Fibroblast of lung (primary cell): ENCODE results near the gene NLRP6. TPM values are rescaled to one million over a fixed set of nuclear protein-coding genes. Genes with fewer than 3 reads are reported as not detected.
A peak's percentile ranks its signal among the peaks of the same experiment; 100 is the strongest.
"Not testable (repeated sequence)": the region's sequence is repeated elsewhere in the genome, so short reads cannot be mapped to it uniquely, and the experiment has no call there.

Source experiments
- DNase-seq, 2 donors: peaks; one replicate each; pipeline versions ENCODE4 v3.0.0 to v3.0.0-alpha.2; 2010; ENCODE audit warnings: low read depth in 2 of 2
- H2AFZ ChIP-seq: 2 replicates; pipeline ENCODE4 v1.5.1; 2012; ENCODE audit warnings: low read length, control low read depth, inconsistent platforms
- H3K27ac ChIP-seq: 2 replicates; pipeline ENCODE4 v1.5.1; 2011; ENCODE audit warnings: low read length, control low read depth; ENCODE audit not compliant: insufficient read depth
- H3K27me3 ChIP-seq: 2 replicates; pipeline ENCODE4 v1.5.1; 2011; ENCODE audit warnings: mild to moderate bottlenecking, low read length; ENCODE audit not compliant: control insufficient read depth, insufficient read depth
- H3K36me3 ChIP-seq: 2 replicates; pipeline ENCODE4 v1.5.1; 2011; ENCODE audit warnings: low read length; ENCODE audit not compliant: control insufficient read depth, insufficient read depth
- H3K4me1 ChIP-seq: 2 replicates; pipeline ENCODE4 v1.5.1; 2011; ENCODE audit warnings: low read length; ENCODE audit not compliant: control insufficient read depth, insufficient read depth; ENCODE audit errors: extremely low read depth
- H3K4me2 ChIP-seq: 2 replicates; pipeline ENCODE4 v1.5.1; 2011; ENCODE audit warnings: low read length, control low read depth; ENCODE audit not compliant: insufficient read depth; ENCODE audit errors: extremely low read depth
- H3K4me3 ChIP-seq, 4 experiments: fragments of 200-600 bp in 1 of 4; sonication (generic) in 1 of 4; replicated peaks in 1 of 4; 2 replicates each; pipeline ENCODE4 v1.5.1; 2011 to 2016; ENCODE audit warnings: low read length in 4 of 4, low read depth in 3 of 4, mild to moderate bottlenecking in 3 of 4, control low read depth in 2 of 4, inconsistent platforms in 1 of 4, mixed read lengths in 1 of 4; ENCODE audit not compliant: insufficient read depth in 1 of 4; ENCODE audit errors: control extremely low read depth in 1 of 4
- H3K79me2 ChIP-seq: 2 replicates; pipeline ENCODE4 v1.5.1; 2012; ENCODE audit warnings: mild to moderate bottlenecking, low read length, inconsistent platforms; ENCODE audit not compliant: control insufficient read depth, insufficient read depth
- H3K9ac ChIP-seq: 2 replicates; pipeline ENCODE4 v1.5.1; 2011; ENCODE audit warnings: mild to moderate bottlenecking, low read length, control low read depth; ENCODE audit not compliant: insufficient read depth
- H3K9me3 ChIP-seq: 2 replicates; pipeline ENCODE4 v1.5.1; 2012; ENCODE audit warnings: low read depth, low read length; ENCODE audit not compliant: control insufficient read depth, insufficient read depth
- H4K20me1 ChIP-seq: 2 replicates; pipeline ENCODE4 v1.5.1; 2011; ENCODE audit warnings: low read length; ENCODE audit not compliant: control insufficient read depth, insufficient read depth; ENCODE audit errors: extremely low read depth
- EZH2 ChIP-seq: IDR thresholded peaks from 2 replicates; pipeline ENCODE4 v1.5.1; 2012; ENCODE audit warnings: low read length, control low read depth, mild to moderate bottlenecking; ENCODE audit errors: missing control alignments
- polyA plus RNA-seq, 2 donors: library from polyadenylated mRNA; depleted of rRNA in 1 of 2; stranded (reverse) in 1 of 2; unstranded in 1 of 2; fragments of >200 nt; gene quantifications; 2 replicates each; pipeline ENCODE4 v1.2.1, GENCODE V29; 2011 to 2012; ENCODE audit warnings: missing spikeins in 1 of 2
- total RNA-seq: library from RNA; depleted of rRNA; stranded (reverse); fragments of >200 nt; gene quantifications from 2 replicates; pipeline ENCODE4 v1.2.1, GENCODE V29; 2014
- TF ChIP-seq, protein P1 (sequence below), 2 donors: IDR thresholded peaks in 1 of 2; conservative IDR thresholded peaks in 1 of 2; 1 replicate in 1 of 2; 2 replicates in 1 of 2; pipeline ENCODE4 v1.5.1; 2011 to 2012; ENCODE audit warnings: low read length in 2 of 2, control low read depth in 1 of 2, inconsistent platforms in 1 of 2, low read depth in 1 of 2, mild to moderate bottlenecking in 1 of 2

The NLRP6 gene
- total and polyA plus RNA-seq, 2 donors (not counting 1 experiment from before 2014, with no cell fraction given): not detected

DNA sequence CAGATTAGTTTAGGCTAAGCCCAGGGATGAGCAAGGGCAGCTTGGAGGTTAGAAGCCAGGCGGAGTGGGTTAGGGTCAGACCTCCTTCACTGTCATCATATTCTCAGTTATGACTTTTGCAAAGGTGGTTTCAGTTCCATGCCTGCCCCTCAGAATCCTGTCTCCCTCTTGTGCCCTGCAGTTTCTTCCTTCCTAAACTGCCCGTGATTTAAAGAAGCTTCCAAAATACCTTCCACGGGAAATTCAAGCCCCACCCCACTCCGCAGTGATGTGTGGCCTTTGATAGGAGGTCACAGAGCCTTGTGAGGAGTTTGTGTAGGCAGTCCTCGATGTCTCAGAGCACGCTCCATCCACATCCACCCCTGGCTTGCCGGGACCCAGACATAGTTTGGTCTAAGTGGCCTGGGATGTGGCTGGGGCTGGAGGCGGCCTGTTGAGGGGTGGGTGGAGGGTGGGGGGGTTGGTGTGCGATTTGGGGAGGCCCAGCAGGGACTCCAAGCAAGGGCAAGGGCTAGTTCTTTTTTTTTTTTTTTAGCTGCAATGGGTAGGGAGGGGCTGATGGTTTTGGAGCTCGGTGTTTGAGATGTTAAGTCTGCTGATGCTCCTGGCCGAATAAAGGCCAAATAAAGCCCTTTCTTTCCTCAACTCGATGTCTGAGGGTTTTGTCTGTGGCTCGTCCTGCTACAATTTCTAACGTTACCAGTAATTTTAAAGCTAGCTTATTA, 34.0 kb downstream of the NLRP6 start:
- TF ChIP-seq, protein P1, sequence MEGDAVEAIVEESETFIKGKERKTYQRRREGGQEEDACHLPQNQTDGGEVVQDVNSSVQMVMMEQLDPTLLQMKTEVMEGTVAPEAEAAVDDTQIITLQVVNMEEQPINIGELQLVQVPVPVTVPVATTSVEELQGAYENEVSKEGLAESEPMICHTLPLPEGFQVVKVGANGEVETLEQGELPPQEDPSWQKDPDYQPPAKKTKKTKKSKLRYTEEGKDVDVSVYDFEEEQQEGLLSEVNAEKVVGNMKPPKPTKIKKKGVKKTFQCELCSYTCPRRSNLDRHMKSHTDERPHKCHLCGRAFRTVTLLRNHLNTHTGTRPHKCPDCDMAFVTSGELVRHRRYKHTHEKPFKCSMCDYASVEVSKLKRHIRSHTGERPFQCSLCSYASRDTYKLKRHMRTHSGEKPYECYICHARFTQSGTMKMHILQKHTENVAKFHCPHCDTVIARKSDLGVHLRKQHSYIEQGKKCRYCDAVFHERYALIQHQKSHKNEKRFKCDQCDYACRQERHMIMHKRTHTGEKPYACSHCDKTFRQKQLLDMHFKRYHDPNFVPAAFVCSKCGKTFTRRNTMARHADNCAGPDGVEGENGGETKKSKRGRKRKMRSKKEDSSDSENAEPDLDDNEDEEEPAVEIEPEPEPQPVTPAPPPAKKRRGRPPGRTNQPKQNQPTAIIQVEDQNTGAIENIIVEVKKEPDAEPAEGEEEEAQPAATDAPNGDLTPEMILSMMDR (conservative IDR thresholded peaks at IDR 0.05 in 1 of 2, IDR thresholded peaks at IDR 0.05 in 1 of 2; ENCODE audit: low read depth in 1 of 2, low read length in 2 of 2): no peak
- TF ChIP-seq EZH2: no peak
- Histone ChIP-seq H3K79me2 (peaks cover 19% of the 10 kb centered on the region), H3K4me1 (peaks cover 10% of the 10 kb centered on the region), H3K9ac (no peak overlapping the region), H3K27ac (peak overlapping the region; percentile 8), H2AFZ (no peak overlapping the region), H3K4me2 (peak overlapping the region; percentile 13), H3K9me3 (no peaks in the 10 kb centered on the region), H3K36me3 (no peaks in the 10 kb centered on the region), H4K20me1 (no peaks in the 10 kb centered on the region), H3K27me3 (no peaks in the 10 kb centered on the region), H3K4me3 (peak overlapping the region in 2 of 4 experiments; percentile 33 to 38)
- no peak for DNase-seq

DNA sequence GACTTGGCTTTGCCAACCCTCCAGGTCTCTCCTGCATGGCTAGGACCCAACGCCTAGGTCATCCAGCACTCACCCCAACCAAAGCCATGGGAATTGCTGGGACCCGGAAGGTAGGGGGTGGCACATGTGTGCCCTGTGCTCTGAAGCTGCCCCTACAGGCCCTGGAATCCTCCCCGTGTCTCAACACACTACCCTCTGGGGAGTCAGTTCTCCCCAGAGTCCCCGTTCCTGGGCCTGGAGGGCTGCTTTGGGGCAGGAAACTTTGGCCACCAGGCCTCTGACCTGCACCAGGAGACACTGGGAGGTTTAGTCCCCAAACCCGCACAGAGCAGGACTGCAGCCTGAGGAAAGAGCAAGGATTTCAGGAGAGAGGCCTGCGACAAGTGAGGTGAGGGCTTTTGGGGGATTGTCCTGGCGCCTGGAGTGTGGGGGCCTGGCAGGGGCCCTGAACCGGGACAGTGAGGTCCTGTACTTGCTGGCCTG, 35.1 kb downstream of the NLRP6 start:
- H3K27me3 ChIP-seq: no peaks in the 10 kb centered on the region
- H3K4me3 ChIP-seq: peak overlapping the region in 1 of 4 experiments; percentile 64
- H3K79me2 ChIP-seq: peaks cover 15% of the 10 kb centered on the region
- no peak for DNase-seq
- no peaks in the 10 kb centered on the region for H3K9me3 ChIP-seq
- H3K4me2 ChIP-seq: peak overlapping the region; percentile 92
- H3K36me3 ChIP-seq: no peaks in the 10 kb centered on the region
- H4K20me1 ChIP-seq: no peaks in the 10 kb centered on the region
- H3K4me1 ChIP-seq: peaks cover 10% of the 10 kb centered on the region
- H2AFZ ChIP-seq: no peak overlapping the region
- TF ChIP-seq, protein P1 (conservative IDR thresholded peaks at IDR 0.05 in 1 of 2, IDR thresholded peaks at IDR 0.05 in 1 of 2; ENCODE audit: low read depth in 1 of 2, low read length in 2 of 2): no peak
- TF ChIP-seq EZH2: no peak
- peak overlapping the region; percentile 7 for H3K9ac ChIP-seq
- H3K27ac ChIP-seq: peak overlapping the region; percentile 50

DNA sequence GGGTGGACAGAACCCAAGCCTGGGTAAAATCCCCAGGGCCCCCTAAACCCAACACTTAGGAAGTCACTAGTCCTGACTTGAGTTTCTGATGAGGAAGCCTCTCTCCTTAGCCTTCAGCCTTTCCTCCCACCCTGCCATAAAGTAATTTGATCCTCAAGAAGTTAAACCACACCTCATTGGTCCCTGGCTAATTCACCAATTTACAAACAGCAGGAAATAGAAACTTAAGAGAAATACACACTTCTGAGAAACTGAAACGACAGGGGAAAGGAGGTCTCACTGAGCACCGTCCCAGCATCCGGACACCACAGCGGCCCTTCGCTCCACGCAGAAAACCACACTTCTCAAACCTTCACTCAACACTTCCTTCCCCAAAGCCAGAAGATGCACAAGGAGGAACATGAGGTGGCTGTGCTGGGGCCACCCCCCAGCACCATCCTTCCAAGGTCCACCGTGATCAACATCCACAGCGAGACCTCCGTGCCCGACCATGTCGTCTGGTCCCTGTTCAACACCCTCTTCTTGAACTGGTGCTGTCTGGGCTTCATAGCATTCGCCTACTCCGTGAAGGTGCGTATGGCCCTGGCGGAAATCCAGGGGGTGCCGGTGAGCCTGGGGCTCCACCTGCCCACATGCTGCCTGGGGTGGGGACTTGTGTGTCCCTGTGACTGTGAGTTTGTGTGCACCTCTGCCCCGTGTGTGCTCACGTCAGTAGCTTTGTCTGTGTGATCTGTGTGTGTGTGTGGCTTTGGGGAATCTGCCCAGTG, 35.8 kb downstream of the NLRP6 start, which contains the start of gene IFITM1:
TSS of gene IFITM1 (plus strand) at position 254 of the 767 bp plus-strand sequence. CDS start at position 385, 131 bp downstream.
- H3K79me2 ChIP-seq: peaks cover 11% of the 10 kb centered on the region
- H4K20me1 ChIP-seq: no peaks in the 10 kb centered on the region
- H3K9ac ChIP-seq: peak within 1 kb of the TSS; percentile 26
- peak within 1 kb of the TSS; percentile 45 to 79 (median 64) for H3K4me3 ChIP-seq
- H3K36me3 ChIP-seq: no peaks in the 10 kb centered on the region
- H3K9me3 ChIP-seq: no peaks in the 10 kb centered on the region
- H3K4me2 ChIP-seq: peak within 1 kb of the TSS; percentile 92
- peak within 1 kb of the TSS; percentile 50 for H3K27ac ChIP-seq
- H3K4me1 ChIP-seq: peaks cover 10% of the 10 kb centered on the region
- H3K27me3 ChIP-seq: no peaks in the 10 kb centered on the region
- TF ChIP-seq EZH2: no peak
- TF ChIP-seq, protein P1 (conservative IDR thresholded peaks at IDR 0.05 in 1 of 2, IDR thresholded peaks at IDR 0.05 in 1 of 2; ENCODE audit: low read depth in 1 of 2, low read length in 2 of 2): no peak
- peak; percentile 68 to 86 for DNase-seq
- H2AFZ ChIP-seq: no peak within 1 kb of the TSS

DNA sequence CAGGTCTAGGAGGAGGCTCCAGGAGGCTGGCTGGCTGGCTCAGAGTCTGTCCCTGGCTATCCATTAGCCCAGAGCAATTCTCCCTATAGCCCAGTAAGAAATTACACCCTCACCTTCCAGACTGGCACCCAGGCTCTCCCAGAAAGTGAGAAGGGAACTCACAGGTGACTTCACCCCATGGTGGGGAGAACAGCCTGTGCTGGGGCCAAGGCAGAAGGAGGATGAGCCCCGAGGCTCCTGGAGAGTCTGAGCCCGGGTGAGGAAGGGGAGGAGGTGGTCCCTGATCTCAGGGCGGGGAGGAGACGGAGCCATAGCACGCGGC, 36.3 kb downstream of the NLRP6 start:
- Histone ChIP-seq H3K4me2 (peak overlapping the region; percentile 92), H3K4me1 (peaks cover 10% of the 10 kb centered on the region), H3K4me3 (peak overlapping the region in 2 of 4 experiments; percentile 64 to 79)
- H3K36me3 ChIP-seq, H4K20me1 ChIP-seq, H3K9me3 ChIP-seq, H3K27ac ChIP-seq, H3K9ac ChIP-seq, H3K27me3 ChIP-seq, H3K79me2 ChIP-seq, H2AFZ ChIP-seq, DNase-seq: not testable (repeated sequence)
